Dendritic cell treated with granulocyte-macrophage colony-stimulating factor and Interleukin-4, amounts not matched to agents 40 ng/mL and 50 ng/mL, for 4 days (primary cell): ENCODE results near the gene XIST.

Source experiments
- H3K27ac Mint-ChIP-seq: one replicate; pipeline ENCODE4 v1.8.0; 2022; ENCODE audit warnings: mild to moderate bottlenecking, mixed read lengths
- H3K27me3 Mint-ChIP-seq: one replicate; pipeline ENCODE4 v1.8.0; 2022; ENCODE audit warnings: mild to moderate bottlenecking, mixed read lengths
- H3K36me3 Mint-ChIP-seq: one replicate; pipeline ENCODE4 v1.8.0; 2022; ENCODE audit warnings: low read depth, mixed read lengths
- H3K4me1 Mint-ChIP-seq: one replicate; pipeline ENCODE4 v1.8.0; 2022; ENCODE audit warnings: low read depth, mixed read lengths
- H3K4me3 Mint-ChIP-seq: one replicate; pipeline ENCODE4 v1.8.0; 2022; ENCODE audit warnings: mild to moderate bottlenecking, moderate library complexity, mixed read lengths
- H3K9me3 Mint-ChIP-seq: one replicate; pipeline ENCODE4 v1.8.0; 2022; ENCODE audit warnings: mixed read lengths
- intact Hi-C: fragments of 100-400 bp; cut with micrococcal nuclease; formaldehyde crosslinking; loops from one replicate; pipeline ENCODE4 v1.15.0; 2022

The XIST gene

GRCh38 chrX:73850124-73851013 lies 2.1 kb downstream of the XIST start:
- H3K9me3 Mint-ChIP-seq, result no peaks in the 10 kb centered on the region
- no peak overlapping the region for H3K27ac Mint-ChIP-seq
- H3K4me3 Mint-ChIP-seq, result no peak overlapping the region
- no peaks in the 10 kb centered on the region for H3K27me3 Mint-ChIP-seq
- H3K36me3 Mint-ChIP-seq, result no peaks in the 10 kb centered on the region
- intact Hi-C loops, result no loop called here
- no peaks in the 10 kb centered on the region for H3K4me1 Mint-ChIP-seq

GRCh38 chrX:73849073-73849472 lies 3.4 kb downstream of the XIST start:
- H3K36me3 Mint-ChIP-seq, result no peaks in the 10 kb centered on the region
- no peak overlapping the region for H3K27ac Mint-ChIP-seq
- no peaks in the 10 kb centered on the region for H3K27me3 Mint-ChIP-seq
- intact Hi-C loops, result no loop called here
- no peaks in the 10 kb centered on the region for H3K9me3 Mint-ChIP-seq
- no peaks in the 10 kb centered on the region for H3K4me1 Mint-ChIP-seq
- H3K4me3 Mint-ChIP-seq, result no peak overlapping the region

DNA sequence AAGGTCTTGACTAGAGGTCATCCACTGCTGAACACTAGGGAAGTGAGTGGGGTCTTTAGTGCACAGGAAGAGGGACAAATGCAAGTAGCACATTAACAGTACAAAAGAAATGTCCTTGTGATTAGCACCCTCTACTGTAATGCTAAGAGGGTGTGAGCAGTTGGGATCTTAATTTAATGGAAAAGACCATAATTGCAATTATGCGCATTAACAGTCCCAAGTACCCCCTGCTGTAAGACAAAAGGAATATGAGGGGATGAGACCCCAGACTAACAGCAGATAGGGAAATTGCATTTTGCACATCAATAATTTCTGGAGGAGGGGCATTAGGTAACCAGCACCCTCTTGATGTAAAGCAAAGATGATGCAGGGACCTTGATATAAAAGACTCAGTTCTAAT lies 4.5 kb downstream of the XIST start:
- no peaks in the 10 kb centered on the region for H3K36me3 Mint-ChIP-seq
- no peaks in the 10 kb centered on the region for H3K4me1 Mint-ChIP-seq
- H3K27ac Mint-ChIP-seq, result no peak overlapping the region
- H3K9me3 Mint-ChIP-seq, result no peaks in the 10 kb centered on the region
- intact Hi-C loops, result no loop called here
- H3K4me3 Mint-ChIP-seq, result no peak overlapping the region
- no peaks in the 10 kb centered on the region for H3K27me3 Mint-ChIP-seq

DNA sequence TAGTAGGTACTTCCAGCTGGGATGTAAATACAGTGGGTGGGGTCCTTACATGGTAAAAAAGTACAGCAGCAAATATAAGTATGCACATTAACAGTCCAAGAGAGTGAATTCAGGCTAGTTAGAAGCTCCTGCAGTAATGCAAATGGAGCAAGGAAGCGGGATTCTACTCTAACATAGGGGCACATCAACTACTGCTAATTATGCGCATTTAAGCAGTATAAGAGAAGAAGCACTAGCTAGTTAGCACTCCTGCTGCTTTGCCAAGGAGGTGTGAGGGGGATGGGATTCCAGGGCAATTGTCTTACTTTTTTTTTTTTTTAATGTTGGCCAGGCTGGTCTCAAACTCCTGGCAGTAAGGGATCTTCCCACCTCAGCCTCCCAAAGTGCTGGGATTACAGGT lies 5.4 kb downstream of the XIST start:
- H3K27me3 Mint-ChIP-seq, result no peaks in the 10 kb centered on the region
- intact Hi-C loops, result no loop called here
- no peaks in the 10 kb centered on the region for H3K4me1 Mint-ChIP-seq
- H3K36me3 Mint-ChIP-seq, result no peaks in the 10 kb centered on the region
- no peak overlapping the region for H3K27ac Mint-ChIP-seq
- no peak overlapping the region for H3K4me3 Mint-ChIP-seq
- no peaks in the 10 kb centered on the region for H3K9me3 Mint-ChIP-seq

DNA sequence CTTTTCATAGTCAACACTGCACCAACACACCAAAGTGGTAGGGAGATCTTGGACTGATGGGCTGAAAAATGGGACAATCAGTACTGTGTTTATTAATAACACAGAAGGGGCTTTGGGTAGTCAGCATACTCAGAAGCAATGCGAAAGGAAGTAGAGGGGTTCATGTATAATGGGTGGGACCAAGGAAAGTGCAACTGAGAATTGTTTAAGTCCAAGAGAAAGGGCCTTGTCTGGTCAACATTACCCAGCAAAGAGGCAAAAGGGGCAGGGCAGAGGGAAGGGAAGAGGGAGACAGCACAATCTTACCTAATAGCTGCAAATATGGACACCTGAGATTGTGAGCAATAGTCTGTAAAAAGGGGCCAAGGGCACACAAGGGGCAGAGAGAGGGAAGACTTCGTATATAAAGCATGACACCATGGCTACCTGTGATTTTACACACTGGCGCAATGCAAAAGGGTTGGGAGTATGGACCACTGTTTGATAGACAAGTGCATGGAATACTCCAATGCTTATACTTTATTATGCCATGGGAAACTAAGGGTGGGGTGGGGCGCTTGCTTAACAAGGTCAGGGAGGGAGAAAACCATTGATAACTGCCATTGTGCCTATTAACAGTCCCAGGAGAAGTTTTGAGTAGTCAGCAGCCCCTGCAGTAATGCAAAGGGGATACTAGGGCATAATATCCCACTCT lies 9.8 kb downstream of the XIST start:
- Mint-ChIP-seq H3K9me3 (no peaks in the 10 kb centered on the region), H3K27me3 (no peaks in the 10 kb centered on the region), H3K27ac (no peak overlapping the region), H3K4me1 (no peaks in the 10 kb centered on the region), H3K4me3 (no peak overlapping the region), H3K36me3 (no peaks in the 10 kb centered on the region)
- intact Hi-C loops, result no loop called here

GRCh38 chrX:73841337-73841736 lies 11.2 kb downstream of the XIST start:
- Mint-ChIP-seq H3K36me3 (no peaks in the 10 kb centered on the region), H3K4me3 (no peak overlapping the region), H3K27ac (no peak overlapping the region), H3K4me1 (no peaks in the 10 kb centered on the region), H3K27me3 (no peaks in the 10 kb centered on the region), H3K9me3 (no peaks in the 10 kb centered on the region)
- intact Hi-C loops, result no loop called here

DNA sequence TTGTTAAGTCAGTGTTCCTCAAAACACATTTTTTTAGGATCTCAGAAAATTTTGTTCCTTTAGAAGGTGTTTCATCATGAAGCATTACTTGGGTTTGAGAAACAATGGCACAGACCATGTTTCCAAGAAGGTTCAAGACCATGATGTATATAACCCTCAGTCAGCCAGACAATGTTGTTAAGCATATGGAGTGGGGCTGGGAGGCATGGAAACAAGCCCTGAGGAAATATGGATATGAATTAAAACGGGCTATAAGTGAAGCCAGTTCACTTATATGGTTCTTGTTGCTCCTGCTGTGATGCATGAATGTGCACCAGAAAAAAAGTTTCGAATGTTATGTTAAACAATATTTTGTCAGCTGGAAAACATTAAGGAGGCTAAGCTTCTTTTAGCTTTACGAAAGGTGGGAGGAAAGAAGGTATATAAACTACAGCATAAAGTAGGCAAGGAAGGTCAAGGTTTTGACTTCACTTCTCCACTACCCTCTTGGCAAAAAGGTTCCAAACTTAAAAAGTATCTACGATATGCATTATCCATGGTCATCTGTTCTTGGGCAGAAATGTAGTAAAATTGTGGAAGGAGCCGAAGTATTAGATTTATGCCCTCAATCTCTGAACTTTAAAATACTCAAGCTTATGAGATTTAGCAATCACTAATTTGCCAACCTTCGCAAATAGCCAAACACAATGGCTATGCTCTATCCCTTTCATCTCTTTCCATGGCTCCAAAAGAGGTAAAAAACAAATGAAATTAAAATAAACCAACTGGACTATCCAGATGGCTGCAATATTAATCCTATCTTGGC lies 12.2 kb downstream of the XIST start:
- H3K27ac Mint-ChIP-seq, result no peak overlapping the region
- H3K9me3 Mint-ChIP-seq, result no peaks in the 10 kb centered on the region
- intact Hi-C loops, result no loop called here
- no peak overlapping the region for H3K4me3 Mint-ChIP-seq
- H3K4me1 Mint-ChIP-seq, result no peaks in the 10 kb centered on the region
- H3K36me3 Mint-ChIP-seq, result no peaks in the 10 kb centered on the region
- no peaks in the 10 kb centered on the region for H3K27me3 Mint-ChIP-seq

- H3K27me3 Mint-ChIP-seq, result no peaks in the 10 kb centered on the region
- H3K4me1 Mint-ChIP-seq, result no peaks in the 10 kb centered on the region
- H3K36me3 Mint-ChIP-seq, result no peaks in the 10 kb centered on the region
- H3K27ac Mint-ChIP-seq, result no peak overlapping the region
- H3K4me3 Mint-ChIP-seq, result no peak overlapping the region
- intact Hi-C loops, result no loop called here
- H3K9me3 Mint-ChIP-seq, result no peaks in the 10 kb centered on the region
These were observed 13.4 kb downstream of the XIST start for GRCh38 chrX:73839152-73839551.

DNA sequence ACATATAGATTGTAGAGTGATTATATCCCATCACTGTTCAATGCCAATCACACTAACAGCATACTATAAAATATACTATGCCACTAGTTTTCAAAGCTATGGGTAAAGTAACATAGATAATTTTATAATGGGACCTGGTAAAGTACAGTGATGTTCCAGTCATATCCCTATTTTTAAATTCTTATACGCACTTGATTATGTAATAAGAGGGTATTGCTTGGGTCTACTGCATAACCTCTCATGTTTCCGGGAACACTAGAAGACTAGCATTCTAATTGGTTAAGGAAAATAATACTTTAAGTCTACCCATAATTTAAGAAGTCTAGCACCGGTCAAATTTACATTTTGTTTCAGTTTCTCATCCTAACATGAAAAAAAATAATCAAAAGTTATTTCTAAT lies 14.4 kb downstream of the XIST start:
- Mint-ChIP-seq H3K4me3 (no peak overlapping the region), H3K9me3 (no peaks in the 10 kb centered on the region), H3K4me1 (no peaks in the 10 kb centered on the region), H3K36me3 (no peaks in the 10 kb centered on the region), H3K27ac (no peak overlapping the region), H3K27me3 (no peaks in the 10 kb centered on the region)
- intact Hi-C loops, result no loop called here

GRCh38 chrX:73836956-73837477 lies 15.5 kb downstream of the XIST start:
- H3K27ac Mint-ChIP-seq, result no peak overlapping the region
- H3K36me3 Mint-ChIP-seq, result no peaks in the 10 kb centered on the region
- no peaks in the 10 kb centered on the region for H3K4me1 Mint-ChIP-seq
- intact Hi-C loops, result no loop called here
- no peaks in the 10 kb centered on the region for H3K27me3 Mint-ChIP-seq
- H3K4me3 Mint-ChIP-seq, result no peak overlapping the region
- H3K9me3 Mint-ChIP-seq, result no peaks in the 10 kb centered on the region

DNA sequence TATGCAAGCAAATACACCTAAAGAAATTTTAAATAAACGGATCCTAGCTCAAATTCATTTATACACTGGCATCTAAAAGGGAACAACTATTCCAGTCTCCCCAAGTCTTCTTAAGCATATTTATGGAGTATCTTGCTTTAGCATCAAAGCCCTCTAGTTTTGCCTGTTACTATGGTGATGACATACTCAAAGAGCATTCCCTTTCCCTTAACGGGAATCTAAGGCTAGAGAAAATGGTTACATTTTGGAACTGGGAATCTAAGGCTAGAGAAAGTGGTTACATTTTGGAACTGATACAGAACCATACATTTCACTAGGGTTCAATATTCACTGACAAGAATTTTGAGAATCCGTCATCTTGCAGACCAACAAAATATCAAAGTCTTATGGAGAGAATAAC lies 18.3 kb downstream of the XIST start:
- peaks cover 9% of the 10 kb centered on the region for H3K4me1 Mint-ChIP-seq
- H3K9me3 Mint-ChIP-seq, result no peaks in the 10 kb centered on the region
- no peak overlapping the region for H3K4me3 Mint-ChIP-seq
- no peak overlapping the region for H3K27ac Mint-ChIP-seq
- intact Hi-C loops, result no loop called here
- H3K27me3 Mint-ChIP-seq, result no peaks in the 10 kb centered on the region
- no peaks in the 10 kb centered on the region for H3K36me3 Mint-ChIP-seq

DNA sequence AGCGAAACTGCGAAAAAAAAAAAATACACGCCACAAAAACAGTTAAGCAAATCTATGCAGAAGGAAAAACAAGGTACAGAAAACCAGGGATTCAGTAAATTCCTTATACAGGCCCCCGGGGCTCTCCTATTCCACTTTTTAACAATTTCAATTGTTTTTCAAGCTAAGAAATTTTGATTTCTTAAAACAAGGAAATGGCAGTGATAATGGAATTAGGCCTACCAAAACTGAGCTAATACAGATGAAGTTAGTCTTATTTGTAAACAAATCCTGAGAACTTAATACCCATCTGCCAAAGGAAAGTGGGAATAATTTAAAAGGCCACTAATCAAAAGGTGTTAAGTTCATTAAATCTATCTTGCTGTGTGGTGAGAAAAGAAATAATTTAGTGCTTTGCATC lies 20.2 kb downstream of the XIST start:
- intact Hi-C loops, result no loop called here
- no peak overlapping the region for H3K27ac Mint-ChIP-seq
- H3K4me3 Mint-ChIP-seq, result no peak overlapping the region
- H3K4me1 Mint-ChIP-seq, result peaks cover 9% of the 10 kb centered on the region
- H3K36me3 Mint-ChIP-seq, result no peaks in the 10 kb centered on the region
- no peaks in the 10 kb centered on the region for H3K27me3 Mint-ChIP-seq
- no peaks in the 10 kb centered on the region for H3K9me3 Mint-ChIP-seq

DNA sequence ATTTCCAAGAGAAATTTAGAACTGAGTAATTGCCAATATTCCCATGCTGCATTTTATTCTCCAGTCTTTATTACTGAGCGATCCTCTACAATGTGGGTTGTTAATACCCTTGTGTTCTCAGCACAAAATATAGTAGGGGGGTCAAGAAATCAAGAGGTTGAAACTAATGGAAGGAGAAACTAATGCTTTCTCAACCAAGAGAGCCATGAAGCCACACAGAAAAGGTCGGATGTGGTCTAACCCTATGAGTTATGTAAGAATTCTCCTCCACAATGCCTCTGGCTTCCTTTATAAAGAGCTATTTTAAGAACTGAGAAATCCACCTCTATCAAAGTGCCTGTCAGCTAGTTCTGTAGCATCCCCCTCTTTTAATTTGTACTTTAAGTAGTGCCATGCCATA lies 21.0 kb downstream of the XIST start:
- Mint-ChIP-seq H3K9me3 (no peaks in the 10 kb centered on the region), H3K36me3 (no peaks in the 10 kb centered on the region), H3K27me3 (no peaks in the 10 kb centered on the region), H3K4me1 (peaks cover 9% of the 10 kb centered on the region), H3K27ac (no peak overlapping the region), H3K4me3 (no peak overlapping the region)
- intact Hi-C loops, result no loop called here
